HS-5 (cell line): ENCODE measurements around the gene KRTAP1-5.
A peak's percentile ranks its signal among the peaks of the same experiment; 100 is the strongest.
"Not testable (repeated sequence)": the region's sequence is repeated elsewhere in the genome, so short reads cannot be mapped to it uniquely, and the experiment has no call there.

ENCODE experiments used
- DNase-seq: peaks from one replicate; pipeline ENCODE4 v3.0.0-alpha.2; 2012; ENCODE audit warnings: low read depth

The KRTAP1-5 gene

GRCh38 chr17:41004397-41004796, 22.6 kb downstream of the KRTAP1-5 start:
- no peak for DNase-seq

DNA sequence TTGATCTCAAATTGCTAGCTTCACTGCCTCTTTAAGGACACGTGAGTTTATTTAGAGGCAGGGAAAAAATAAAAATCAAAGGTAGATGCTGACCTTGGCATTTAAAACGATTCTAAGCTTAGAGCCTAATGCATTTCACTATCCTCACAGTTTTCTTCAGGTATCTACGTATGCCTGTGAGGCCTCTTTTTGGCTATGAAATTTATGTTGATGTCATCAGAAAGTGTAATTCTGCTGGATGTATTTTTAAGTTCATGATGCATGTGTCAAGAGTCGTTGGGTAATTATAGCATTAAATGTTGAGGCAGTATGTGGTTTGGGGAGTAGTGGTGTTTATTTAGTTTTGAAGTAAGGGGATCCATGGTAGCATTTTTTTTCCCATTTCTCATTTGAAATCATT, 23.1 kb downstream of the KRTAP1-5 start:
- DNase-seq: no peak

- DNase-seq: peak; percentile 46
These were observed 24.2 kb downstream of the KRTAP1-5 start for GRCh38 chr17:41002814-41003213.

DNA sequence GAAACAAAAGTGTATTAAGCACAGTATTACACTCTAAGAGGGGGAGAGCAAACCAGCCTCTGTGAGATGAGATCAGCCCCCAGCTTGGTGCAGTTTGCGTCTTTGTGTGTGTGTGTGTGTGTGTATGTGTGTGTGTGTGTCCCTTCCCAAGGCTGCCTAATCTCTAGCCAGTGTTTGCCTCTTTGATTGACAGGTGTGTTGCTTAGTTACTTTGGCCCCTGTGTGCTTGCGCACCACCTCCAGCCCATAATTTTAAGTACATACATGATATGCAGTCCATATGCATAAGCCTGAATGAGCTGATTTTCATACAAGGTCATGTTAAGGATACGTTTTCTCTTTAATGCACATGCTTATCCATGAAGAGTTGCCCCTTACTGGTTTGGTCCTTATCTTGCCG, 25.2 kb downstream of the KRTAP1-5 start:
- DNase-seq: no peak

- not testable (repeated sequence) for DNase-seq
These were observed 27.4 kb downstream of the KRTAP1-5 start, which contains the start of gene KRTAP3-2 for GRCh38 chr17:40999563-40999962. Gene KRTAP3-2, minus strand, starts transcription at chr17:40999906. Its CDS starts 53 bp downstream, at chr17:40999853.

- no peak for DNase-seq
These were observed 29.6 kb downstream of the KRTAP1-5 start for GRCh38 chr17:40997361-40997760.

DNA sequence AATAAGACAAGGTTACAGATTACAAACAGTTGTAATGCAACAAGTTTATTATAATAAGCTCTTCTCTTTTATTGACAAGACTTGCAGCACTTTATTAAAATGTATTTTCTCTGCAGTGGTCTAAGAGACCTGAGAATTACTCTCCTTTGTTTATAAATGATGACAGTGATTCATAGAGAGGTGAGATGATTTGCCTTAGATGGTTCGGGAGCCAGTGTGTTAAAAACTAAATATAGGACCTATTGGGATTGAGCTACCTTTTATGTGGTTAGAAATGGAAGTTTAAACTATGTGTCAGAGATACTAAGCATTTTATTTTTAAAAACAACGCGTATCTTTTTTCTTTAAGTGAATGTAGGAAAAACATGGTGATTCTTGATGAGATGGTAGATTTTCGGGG, 30.2 kb downstream of the KRTAP1-5 start:
- no peak for DNase-seq

- DNase-seq: no peak
These were observed 31.9 kb downstream of the KRTAP1-5 start for GRCh38 chr17:40995116-40995515.

DNA sequence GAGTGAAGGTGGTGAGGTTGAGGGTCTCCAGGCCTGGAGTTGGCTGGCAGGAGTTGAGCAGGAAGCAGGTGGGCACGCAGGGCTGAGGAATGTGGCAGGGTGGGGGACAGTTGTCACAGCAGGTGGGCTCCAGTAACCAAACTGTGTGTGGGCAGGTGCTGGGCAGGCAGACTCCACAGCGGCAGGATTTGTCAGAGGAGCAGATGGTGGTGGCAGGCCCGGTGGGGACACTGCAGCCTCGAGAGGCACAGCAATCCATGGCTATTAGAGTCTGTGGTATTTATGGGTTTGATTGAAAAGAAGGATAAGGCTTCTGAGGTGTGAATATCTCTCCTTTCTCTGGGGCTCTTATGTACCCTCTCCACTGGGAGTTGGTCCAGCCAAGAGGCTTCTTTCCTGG, 33.2 kb downstream of the KRTAP1-5 start, which contains the start of gene KRTAP3-3:
Gene KRTAP3-3 (minus strand): TSS at position 326 of the 400 bp plus-strand sequence. CDS start 67 bp downstream, at position 259.
- no peak for DNase-seq

DNA sequence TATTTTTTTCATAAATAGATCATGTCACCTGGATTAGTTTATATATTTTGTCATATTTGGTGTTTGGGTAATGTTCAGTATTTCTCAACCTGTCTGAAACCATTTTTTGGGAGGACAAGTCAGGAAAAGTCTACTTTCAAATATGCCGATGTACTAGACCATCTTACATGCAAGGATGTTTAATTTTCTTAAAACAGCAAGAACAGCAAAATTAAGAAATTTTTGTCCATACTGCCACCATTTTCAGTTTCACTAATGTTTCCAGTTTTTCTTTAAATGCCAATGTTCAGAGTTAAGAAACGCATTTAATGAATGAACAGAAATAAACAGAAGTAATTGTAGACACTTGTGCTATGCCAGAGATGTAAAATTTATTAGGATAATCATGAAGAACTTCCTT, 33.9 kb downstream of the KRTAP1-5 start:
- DNase-seq: no peak

DNA sequence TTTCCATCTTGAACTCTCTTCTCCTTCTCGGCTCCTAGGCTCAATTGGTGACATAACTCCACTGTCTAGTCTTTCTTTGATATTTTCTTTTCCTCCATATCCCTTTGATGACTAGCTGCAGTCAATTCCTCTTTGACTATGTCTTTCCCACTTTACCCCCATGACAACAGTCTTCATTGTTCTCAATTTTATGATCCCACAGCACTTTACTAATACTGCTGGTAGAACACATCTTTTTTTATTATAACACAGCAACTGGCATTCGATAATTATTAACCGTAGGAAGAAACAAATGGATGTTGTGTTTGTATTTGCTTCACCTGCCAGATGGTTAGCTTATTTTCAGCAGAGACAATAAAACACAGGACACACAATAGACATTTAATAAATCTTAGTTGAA, 34.3 kb downstream of the KRTAP1-5 start:
- no peak for DNase-seq

DNA sequence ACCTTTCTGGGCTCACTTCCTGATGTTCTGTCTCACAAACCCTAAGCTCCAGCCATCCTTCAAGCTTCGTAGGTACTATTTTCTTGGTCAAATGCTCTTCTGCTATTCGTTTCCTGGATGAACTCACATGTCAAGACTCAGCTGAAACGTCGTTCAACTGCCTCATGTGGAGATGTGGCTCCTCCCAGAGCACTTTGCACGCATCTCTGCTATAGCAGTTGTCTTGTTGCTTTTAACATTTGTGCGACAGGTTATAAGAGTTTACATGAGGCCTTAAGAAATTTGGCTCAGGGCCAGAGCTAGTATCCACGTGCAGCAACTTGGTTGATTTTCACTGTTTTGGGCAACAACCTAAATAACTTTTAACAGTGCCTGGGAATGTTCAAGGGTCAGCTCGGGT, 40.1 kb downstream of the KRTAP1-5 start:
- no peak for DNase-seq

GRCh38 chr17:40984226-40984625, 42.8 kb downstream of the KRTAP1-5 start, which contains the start of gene KRT40:
Gene KRT40, minus strand, starts transcription at chr17:40984326. Its CDS starts 53 bp downstream, at chr17:40984273.
- no peak for DNase-seq

GRCh38 chr17:40981115-40981514, 45.9 kb downstream of the KRTAP1-5 start:
- DNase-seq: no peak

- DNase-seq: no peak
These were observed 46.4 kb downstream of the KRTAP1-5 start for GRCh38 chr17:40980596-40980995.

DNA sequence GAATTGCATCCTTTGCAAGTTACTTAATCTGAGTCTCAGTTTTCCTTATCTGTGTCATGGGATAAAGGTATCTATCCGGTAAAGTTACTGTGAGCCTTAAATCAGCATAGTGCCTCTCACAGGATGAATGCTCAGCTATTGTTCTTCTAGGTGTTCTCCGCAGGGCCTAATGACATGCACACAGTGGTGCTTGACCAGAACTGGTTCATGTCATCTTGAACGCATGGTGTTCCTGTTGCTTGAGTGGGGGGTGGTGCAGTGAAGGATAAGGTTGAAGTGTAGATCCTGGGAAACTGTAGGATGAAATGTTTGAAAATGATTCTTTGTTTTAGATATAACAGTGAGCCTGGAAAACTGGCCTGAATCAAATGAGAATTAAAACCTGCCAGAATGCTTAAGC, 46.9 kb downstream of the KRTAP1-5 start:
- no peak for DNase-seq

- DNase-seq: no peak
These were observed 48.3 kb downstream of the KRTAP1-5 start for GRCh38 chr17:40978575-40979151.
